Gastroesophageal sphincter (tissue), 3 donors: ENCODE measurements around the gene MEA1.

Experiments used
- CTCF ChIP-seq, 4 experiments: fragments of 200-600 bp in 2 of 4; fragments of 450-650 bp in 2 of 4; sonication (generic) in 1 of 4; IDR thresholded peaks; one replicate each; pipeline ENCODE4 v1.5.1; 2017 to 2019; ENCODE audit warnings: antibody characterized with exemption in 4 of 4, mild to moderate bottlenecking in 2 of 4, moderate library complexity in 2 of 4
- POLR2AphosphoS5 ChIP-seq: sonication (generic); formaldehyde crosslinking; IDR thresholded peaks from one replicate; pipeline ENCODE4 v1.6.1; 2017; ENCODE audit warnings: antibody characterized with exemption

DNA sequence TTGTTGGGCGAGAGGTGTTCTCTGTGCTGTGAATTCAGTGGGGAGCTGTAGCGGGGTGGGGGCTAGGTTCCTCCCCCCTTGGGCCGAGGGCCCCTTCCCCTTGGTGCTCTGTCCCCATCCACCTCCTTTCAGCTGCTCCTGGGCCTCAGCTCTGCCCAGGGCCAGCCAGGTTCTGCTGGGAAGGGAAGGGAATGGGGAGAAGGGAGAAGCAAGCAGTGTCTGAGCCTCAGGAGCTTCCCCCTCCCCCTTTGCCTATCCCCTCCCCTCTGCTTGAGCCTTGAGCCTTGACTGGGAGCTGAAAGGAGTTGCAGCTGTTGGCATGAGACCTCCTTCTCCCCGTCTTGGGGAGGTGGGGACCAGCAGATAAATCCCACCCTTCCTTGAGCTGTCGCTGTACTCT, 7.1 kb upstream of the MEA1 start:
- TF ChIP-seq POLR2AphosphoS5 (no peak), CTCF (IDR thresholded peaks at IDR 0.05) (no peak)
